HG02970 (cell line): ENCODE measurements around the gene SCAF4.
"Not testable (repeated sequence)": the region's sequence is repeated elsewhere in the genome, so short reads cannot be mapped to it uniquely, and the experiment has no call there.

ENCODE experiments used
- ATAC-seq: cut with Tn5 transposase; IDR thresholded peaks from one replicate; pipeline ENCODE4 v1.9.1; 2021; ENCODE audit warnings: mild to moderate bottlenecking, moderate library complexity, moderate number of reproducible peaks; ENCODE audit not compliant: unreplicated experiment, low FRiP score

SCAF4 gene, protein sequence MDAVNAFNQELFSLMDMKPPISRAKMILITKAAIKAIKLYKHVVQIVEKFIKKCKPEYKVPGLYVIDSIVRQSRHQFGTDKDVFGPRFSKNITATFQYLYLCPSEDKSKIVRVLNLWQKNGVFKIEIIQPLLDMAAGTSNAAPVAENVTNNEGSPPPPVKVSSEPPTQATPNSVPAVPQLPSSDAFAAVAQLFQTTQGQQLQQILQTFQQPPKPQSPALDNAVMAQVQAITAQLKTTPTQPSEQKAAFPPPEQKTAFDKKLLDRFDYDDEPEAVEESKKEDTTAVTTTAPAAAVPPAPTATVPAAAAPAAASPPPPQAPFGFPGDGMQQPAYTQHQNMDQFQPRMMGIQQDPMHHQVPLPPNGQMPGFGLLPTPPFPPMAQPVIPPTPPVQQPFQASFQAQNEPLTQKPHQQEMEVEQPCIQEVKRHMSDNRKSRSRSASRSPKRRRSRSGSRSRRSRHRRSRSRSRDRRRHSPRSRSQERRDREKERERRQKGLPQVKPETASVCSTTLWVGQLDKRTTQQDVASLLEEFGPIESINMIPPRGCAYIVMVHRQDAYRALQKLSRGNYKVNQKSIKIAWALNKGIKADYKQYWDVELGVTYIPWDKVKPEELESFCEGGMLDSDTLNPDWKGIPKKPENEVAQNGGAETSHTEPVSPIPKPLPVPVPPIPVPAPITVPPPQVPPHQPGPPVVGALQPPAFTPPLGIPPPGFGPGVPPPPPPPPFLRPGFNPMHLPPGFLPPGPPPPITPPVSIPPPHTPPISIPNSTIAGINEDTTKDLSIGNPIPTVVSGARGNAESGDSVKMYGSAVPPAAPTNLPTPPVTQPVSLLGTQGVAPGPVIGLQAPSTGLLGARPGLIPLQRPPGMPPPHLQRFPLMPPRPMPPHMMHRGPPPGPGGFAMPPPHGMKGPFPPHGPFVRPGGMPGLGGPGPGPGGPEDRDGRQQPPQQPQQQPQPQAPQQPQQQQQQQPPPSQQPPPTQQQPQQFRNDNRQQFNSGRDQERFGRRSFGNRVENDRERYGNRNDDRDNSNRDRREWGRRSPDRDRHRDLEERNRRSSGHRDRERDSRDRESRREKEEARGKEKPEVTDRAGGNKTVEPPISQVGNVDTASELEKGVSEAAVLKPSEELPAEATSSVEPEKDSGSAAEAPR

DNA sequence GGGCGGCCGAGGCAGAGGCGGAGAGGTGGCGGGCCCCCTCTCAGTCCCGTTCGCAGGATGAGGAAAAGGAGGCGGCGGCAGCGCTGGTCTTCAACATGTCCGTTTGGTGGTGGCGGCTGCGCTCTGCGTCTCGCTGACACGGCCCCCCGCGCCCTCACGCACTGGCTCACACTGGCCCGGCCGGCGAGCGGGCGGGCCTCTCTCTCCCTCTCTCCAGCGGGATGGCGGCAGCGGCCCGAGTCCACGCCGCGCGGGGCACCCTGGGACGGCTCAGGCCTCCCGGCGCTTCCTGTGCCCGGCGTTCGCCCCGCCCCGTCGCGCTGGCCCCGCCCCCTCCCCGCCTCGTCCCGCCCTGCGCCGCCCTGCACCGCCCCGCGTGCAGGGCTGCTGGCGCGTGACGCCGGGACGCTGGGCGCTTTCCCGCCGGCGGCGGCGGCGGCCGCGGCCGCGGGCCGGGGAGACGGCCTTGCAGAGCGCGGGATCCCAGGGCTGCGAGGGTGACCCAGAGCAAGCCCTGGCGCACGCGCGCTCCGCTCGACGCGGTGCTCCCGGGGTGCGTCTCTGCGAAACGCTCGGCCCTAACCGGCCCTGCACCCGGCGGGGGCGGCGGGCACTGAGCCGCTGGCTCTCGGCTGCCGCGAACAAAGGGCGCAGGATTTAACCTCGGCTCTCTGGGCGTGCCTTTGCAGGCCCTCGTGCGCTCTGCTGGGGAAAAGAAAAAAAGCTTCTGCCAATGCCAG is at the start of gene SCAF4:
Gene SCAF4, minus strand, starts transcription at position 262 of the 740 bp plus-strand sequence. CDS start 426 bp downstream, outside the sequence.
- ATAC-seq, result peak; percentile 84

DNA sequence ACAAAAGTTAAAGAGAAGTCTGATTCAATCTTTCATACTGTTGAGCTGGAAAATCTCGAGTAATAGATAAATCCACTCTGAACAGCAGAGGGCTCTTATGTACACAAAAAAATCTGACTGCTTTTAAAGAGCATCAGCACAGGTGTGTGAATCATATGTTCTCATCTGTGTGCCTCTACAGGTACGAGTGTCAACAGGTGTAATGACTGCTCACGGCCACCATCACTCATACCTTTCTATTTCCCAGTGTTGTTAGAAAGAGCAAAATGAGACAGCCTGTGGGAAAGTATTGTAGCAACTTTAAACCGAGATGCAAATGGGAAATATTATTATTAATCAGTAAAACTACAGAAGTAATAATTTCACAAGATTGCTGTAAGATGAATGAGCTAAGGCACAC is 49.0 kb upstream of the SCAF4 start:
- no peak for ATAC-seq

DNA sequence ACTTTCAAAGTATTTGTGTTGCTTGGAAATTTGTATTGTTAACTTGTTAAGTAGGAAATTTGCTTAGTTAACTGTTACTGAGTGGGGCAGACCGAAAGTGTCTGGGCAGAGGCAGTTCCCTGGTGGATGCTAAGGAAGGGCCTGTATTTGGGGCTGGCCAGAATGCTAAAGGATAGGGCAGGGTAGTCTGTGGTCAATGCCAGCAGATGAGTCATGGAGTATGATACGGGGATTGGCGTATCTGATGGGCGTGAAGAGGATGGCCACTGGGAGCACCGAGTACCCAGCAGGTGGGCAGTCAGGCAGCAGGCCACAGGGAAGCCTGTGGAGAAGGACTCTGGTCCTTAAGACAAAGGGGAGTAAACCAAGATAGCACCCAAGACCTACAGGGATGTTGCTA is 46.6 kb upstream of the SCAF4 start:
- ATAC-seq, result no peak

DNA sequence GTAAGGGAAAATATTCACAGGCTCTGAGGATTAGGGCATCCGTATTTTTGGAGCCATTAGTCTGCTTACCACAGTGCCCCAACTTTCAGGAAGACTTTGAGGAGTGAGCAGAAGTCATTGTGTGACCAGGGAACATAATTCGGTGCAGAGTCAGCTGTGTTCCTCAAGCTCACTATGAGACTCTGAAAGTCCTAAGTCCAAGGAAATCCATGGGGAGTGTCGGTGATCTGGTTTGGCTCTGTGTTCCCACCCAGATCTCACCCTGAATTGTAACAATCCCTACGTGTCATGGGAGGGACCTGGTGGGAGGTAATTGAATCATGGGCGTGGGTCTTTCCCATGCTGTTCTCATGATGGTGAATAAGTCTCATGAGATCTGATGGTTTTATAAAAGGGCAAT is 45.9 kb upstream of the SCAF4 start:
- no peak for ATAC-seq

DNA sequence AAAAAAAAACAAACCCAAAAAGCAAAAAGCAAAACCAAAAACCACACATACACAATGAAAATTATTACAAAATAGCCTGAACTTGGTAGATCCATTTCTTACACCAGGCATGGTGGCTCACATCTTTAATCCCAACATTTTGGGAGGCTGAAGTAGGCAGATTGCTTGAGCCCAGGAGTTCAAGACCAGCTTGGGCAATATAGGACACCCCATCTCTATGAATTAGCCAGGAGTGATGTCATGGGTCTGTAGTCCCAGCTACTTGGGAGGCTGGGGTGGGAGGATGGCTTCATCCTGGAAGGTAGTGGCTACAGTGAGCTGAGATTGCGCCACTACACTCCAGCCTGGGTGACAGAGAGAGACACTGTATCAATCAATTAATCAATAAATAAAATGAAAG is 42.1 kb upstream of the SCAF4 start:
- ATAC-seq, result no peak

DNA sequence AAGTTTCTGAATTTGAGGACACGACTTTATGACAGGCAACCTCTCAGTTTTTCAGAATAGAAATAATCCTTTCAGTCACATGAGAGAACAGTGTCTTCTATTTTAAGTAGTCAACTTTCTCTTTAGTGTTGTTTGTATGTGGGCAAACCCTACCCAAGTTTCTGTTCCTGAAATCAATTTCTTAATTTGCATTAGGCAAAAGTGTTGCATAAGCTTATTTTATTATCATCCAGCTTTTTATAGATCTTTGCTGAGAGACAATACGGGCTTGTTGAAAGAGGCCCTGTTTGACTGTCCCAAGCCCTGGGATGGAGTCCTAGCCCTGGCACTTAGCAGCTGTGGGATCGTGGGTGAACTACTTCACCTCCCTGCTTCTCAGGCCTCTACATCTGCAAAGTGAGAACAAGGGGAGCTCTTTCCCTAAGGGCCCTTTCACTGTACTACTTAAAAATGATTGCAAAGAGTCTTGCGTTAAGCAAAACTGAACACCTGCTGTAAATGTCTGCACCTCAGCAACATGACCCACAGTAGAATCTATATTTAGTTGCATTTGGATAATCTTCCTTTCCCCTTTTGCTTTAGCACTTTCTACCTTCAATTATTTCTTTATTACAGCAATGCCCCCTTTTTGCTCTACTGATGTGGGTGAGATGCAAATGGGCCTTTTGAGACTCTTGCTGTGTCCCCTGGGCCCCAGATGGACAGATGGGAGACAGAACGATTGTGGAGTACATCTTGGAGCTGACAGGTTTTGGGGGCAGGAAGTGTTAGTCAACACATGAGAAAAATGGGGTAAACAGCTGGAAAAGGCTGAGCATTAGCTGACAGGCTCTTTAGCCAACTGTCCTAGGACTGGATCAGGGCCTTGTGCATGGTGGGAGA is 41.0 kb upstream of the SCAF4 start:
- peak; percentile 57 for ATAC-seq

GRCh38 chr21:31771685-31772084 is 39.8 kb upstream of the SCAF4 start:
- no peak for ATAC-seq

- ATAC-seq, result no peak
Observed at GRCh38 chr21:31768710-31769109, 36.8 kb upstream of the SCAF4 start.

- no peak for ATAC-seq
Observed at GRCh38 chr21:31766899-31767298, 35.0 kb upstream of the SCAF4 start.

DNA sequence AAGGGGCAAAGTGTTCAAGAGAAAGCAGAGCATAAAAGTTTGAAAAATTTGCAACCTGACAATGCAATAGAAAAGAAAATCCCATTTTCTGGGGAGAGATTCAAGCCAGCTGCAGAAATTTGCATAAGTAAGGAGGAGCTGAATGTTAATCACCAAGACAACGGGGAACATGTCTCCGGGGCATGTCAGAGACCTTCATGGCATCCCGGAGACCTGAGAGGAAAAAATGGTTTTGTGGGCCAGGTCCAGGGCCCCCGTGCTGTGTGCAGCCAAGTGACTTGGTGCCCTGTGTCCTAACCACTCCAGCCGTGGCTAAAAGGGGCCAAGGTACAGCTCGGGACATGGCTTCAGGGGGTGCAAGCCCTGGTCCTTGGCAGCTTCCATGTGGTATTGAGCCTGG is 33.9 kb upstream of the SCAF4 start:
- not testable (repeated sequence) for ATAC-seq

- no peak for ATAC-seq
Observed at GRCh38 chr21:31760931-31761330, 29.0 kb upstream of the SCAF4 start.

GRCh38 chr21:31756787-31757186 is 24.9 kb upstream of the SCAF4 start:
- ATAC-seq, result no peak

DNA sequence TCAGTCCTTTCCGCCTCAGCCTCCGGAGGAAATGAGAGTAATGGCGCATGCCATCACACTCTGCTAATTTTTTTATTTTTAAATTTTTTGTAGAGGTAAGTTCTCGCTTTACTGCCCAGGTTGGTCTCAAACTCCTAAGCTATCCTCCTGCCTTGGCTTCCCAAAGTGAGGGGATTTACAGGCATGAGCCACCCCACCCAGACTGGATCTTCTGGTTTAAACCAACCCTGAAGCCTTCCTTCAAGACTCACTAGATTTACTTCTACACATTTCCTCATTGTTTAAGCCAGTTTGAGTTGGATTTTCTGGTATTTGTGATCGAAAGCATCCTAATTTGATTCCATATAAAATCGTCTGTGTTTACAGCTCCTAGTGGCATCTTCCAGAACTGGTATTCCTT is 23.1 kb upstream of the SCAF4 start:
- ATAC-seq, result no peak

DNA sequence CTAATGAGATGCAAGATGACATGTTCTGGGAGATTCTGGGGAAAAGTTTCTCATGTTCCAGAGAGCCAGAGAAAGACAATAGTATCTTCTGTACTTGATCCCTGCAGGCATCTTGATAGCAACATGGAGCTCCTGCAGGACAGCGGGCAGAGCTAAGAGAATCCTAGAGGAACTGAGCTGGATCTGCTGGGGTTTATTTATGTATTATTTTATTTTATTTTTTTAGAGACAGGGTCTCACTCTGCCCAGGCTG is 22.7 kb upstream of the SCAF4 start:
- ATAC-seq, result no peak

DNA sequence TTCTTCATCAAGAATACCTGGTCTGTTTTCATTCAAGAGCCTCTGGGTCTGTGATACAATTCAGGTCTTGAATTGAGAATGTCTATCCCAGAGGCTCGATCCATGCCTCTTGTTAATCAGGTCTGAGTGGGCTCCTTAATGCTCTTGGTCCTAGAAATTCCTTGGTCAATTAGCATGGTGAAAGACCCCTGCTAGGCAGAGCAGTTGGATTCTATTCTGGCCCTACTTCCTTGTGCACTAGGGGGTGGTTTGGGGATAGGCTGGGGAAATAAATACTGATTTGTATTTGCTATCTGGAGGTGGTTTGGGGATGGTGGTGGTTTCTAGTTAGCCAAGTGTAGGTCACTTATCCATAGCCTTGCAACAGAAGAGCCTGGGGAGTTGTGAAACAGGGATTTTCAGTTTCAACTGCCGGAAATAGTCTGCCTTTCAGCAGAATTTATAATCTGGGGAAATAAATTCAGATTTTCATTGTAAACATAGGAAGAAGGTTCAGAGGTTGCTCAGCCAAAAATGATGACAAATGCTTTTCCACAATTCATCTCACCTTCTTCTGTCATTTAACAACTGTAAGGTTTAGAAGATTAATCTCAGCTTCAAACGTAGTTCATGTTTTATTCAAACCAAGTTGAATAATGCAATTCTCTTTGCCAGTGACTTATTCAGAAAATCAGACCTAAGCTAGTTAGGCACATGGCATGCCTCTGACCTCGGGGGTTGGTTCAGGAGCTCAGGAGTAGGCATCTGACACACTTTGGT is 22.2 kb upstream of the SCAF4 start:
- ATAC-seq, result no peak

GRCh38 chr21:31752967-31753366 is 21.0 kb upstream of the SCAF4 start:
- ATAC-seq, result no peak

GRCh38 chr21:31752352-31752751 is 20.4 kb upstream of the SCAF4 start:
- ATAC-seq, result no peak

DNA sequence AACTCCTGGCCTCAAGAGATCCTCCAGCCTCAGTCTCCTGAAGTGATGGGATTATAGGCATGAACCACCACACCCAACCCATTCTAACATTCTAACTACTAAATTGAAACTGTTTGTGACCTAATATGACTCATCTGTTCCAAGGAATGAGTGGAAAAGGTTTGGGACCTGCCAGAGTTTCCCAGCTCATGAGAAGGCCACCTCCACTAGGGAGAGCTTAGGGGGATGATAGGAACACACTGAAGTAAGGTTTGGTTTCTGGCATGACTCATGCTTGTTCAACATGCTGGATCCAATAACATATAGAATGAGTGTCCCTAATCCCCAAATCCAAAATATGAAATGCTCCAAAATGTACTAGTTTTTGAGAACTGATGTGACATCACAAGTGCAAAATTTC is 18.9 kb upstream of the SCAF4 start:
- ATAC-seq, result no peak

- no peak for ATAC-seq
Observed at GRCh38 chr21:31744182-31744800, 12.4 kb upstream of the SCAF4 start.
